Testis (tissue), 2 donors: ENCODE data around the gene ZNF81.

Experiments
- POLR2A ChIP-seq: fragments of 450-650 bp; IDR thresholded peaks from one replicate; pipeline ENCODE4 v1.6.1; 2017; ENCODE audit warnings: antibody characterized with exemption, mild to moderate bottlenecking, moderate library complexity
- TF ChIP-seq, protein P1 (sequence below), 3 experiments: fragments of 450-650 bp in 2 of 3; fragments of 200-600 bp in 1 of 3; sonication (generic) in 1 of 3; IDR thresholded peaks; one replicate each; pipeline ENCODE4 v1.5.1; 2016 to 2019; ENCODE audit warnings: antibody characterized with exemption in 3 of 3, mild to moderate bottlenecking in 2 of 3, moderate library complexity in 1 of 3

DNA sequence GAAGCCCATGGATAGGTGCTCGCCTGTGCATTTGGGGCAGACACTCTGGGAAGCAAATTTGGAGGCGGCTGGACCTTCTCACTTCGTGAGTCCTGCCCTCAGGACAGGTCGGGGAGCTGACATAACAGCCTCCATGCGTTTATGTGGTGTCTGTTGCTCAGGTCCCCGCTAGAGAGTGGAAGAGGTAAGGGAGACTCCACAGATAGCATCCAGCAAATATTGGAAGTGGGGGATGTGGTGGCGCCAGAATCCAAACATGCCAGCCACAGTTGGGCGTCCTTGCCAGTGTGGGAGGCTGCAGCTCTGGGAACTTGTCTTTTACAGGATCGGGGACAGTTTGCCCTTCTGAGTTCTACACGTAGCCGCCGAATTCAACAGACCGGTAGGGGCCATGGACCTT is 119.3 kb downstream of the ZNF81 start:
- TF ChIP-seq, protein P1, sequence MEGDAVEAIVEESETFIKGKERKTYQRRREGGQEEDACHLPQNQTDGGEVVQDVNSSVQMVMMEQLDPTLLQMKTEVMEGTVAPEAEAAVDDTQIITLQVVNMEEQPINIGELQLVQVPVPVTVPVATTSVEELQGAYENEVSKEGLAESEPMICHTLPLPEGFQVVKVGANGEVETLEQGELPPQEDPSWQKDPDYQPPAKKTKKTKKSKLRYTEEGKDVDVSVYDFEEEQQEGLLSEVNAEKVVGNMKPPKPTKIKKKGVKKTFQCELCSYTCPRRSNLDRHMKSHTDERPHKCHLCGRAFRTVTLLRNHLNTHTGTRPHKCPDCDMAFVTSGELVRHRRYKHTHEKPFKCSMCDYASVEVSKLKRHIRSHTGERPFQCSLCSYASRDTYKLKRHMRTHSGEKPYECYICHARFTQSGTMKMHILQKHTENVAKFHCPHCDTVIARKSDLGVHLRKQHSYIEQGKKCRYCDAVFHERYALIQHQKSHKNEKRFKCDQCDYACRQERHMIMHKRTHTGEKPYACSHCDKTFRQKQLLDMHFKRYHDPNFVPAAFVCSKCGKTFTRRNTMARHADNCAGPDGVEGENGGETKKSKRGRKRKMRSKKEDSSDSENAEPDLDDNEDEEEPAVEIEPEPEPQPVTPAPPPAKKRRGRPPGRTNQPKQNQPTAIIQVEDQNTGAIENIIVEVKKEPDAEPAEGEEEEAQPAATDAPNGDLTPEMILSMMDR (IDR thresholded peaks at IDR 0.05) = no peak
- no peak for TF ChIP-seq POLR2A
